Measurements from ENCODE around the gene GRK6. TPM values are rescaled to one million over a fixed set of nuclear protein-coding genes. Genes with fewer than 3 reads are reported as not detected.

Gene GRK6
- total and polyA plus RNA-seq, 12 donors, result 6.7 to 22.9 (median 15.2) TPM

GRCh38 chr5:177453852-177454396, 27.4 kb downstream of the GRK6 start:
- Histone ChIP-seq H3K27me3 (peaks cover 0 to 43% (median 2%) of the 10 kb centered on the region in 7 donors), H3K36me3 (peaks cover 0 to 22% (median 10%) of the 10 kb centered on the region in 9 donors), H3K27ac (peak overlapping the region; percentile 1 to 82 (median 74)), H3K9me3 (no peaks in the 10 kb centered on the region), H3K4me3 (peak overlapping the region; percentile 15 to 84 (median 63)), H3K4me1 (peaks cover 10 to 57% (median 38%) of the 10 kb centered on the region in 9 donors)
- ATAC-seq (peak in 7 of 8 donors; percentile 7 to 28 (median 18)), DNase-seq (peak in 1 of 2 donors; percentile 46)
- 9% methylated on average over 31 of the region's 31 CpGs for WGBS, 2 donors
- intact Hi-C loops (cut with DNase I), result loop anchor here (1.0 to 10.0 kb wide), 14 partner anchors 29 to 339 kb away; partner anchors contain the start of genes F12 (in 2 of the 10), MXD3 (in 2 of the 10), PDLIM7 (in 2 of the 10) and PFN3 (in 1 of the 10)
- no peak for TF ChIP-seq CTCF (IDR thresholded peaks at IDR 0.05)

GRCh38 chr5:177454397-177455035, 28.0 kb downstream of the GRK6 start:
- Histone ChIP-seq H3K4me1 (peaks cover 10 to 57% (median 38%) of the 10 kb centered on the region in 9 donors), H3K36me3 (peaks cover 0 to 28% (median 13%) of the 10 kb centered on the region in 9 donors), H3K4me3 (peak overlapping the region; percentile 39 to 84 (median 63)), H3K27me3 (peaks cover 0 to 38% (median 2%) of the 10 kb centered on the region in 7 donors), H3K9me3 (no peaks in the 10 kb centered on the region), H3K27ac (peak overlapping the region; percentile 1 to 82 (median 74))
- intact Hi-C loops (cut with DNase I), result loop anchor here (1.0 to 10.0 kb wide), 17 partner anchors 30 to 340 kb away; partner anchors contain the start of genes PDLIM7 (in 3 of the 10), F12 (in 2 of the 10), MXD3 (in 2 of the 10) and PFN3 (in 1 of the 10)
- DNase-seq, result peak; percentile 91 to 93
- 0 to 1% methylated on average over 62 to 84 of the region's 84 CpGs for WGBS, 2 donors
- ATAC-seq, result peak; percentile 63 to 77 (median 74)
- peak; percentile 88 to 98 (median 93) for TF ChIP-seq CTCF (IDR thresholded peaks at IDR 0.05)

- peak; percentile 24 to 62 (median 39) for ATAC-seq
- Histone ChIP-seq H3K27ac (peak overlapping the region in 9 of 10 donors; percentile 65 to 82 (median 75)), H3K9me3 (no peaks in the 10 kb centered on the region), H3K4me3 (peak overlapping the region; percentile 39 to 84 (median 63)), H3K4me1 (peaks cover 10 to 57% (median 38%) of the 10 kb centered on the region in 9 donors), H3K27me3 (peaks cover 0 to 31% (median 0%) of the 10 kb centered on the region in 7 donors), H3K36me3 (peaks cover 0 to 33% (median 13%) of the 10 kb centered on the region in 9 donors)
- peak; percentile 78 to 82 for DNase-seq
- peak; percentile 48 to 82 (median 73) for TF ChIP-seq CTCF (IDR thresholded peaks at IDR 0.05)
- intact Hi-C loops (cut with DNase I), result loop anchor here (1.0 to 10.0 kb wide), 12 partner anchors 30 to 340 kb away; partner anchors contain the start of genes MXD3 (in 2 of the 10) and PDLIM7 (in 2 of the 10)
- 0% methylated on average over 69 to 80 of the region's 80 CpGs for WGBS, 2 donors
Measured at GRCh38 chr5:177455036-177455660, 28.7 kb downstream of the GRK6 start.

Data from heart right ventricle (tissue), 16 donors.